Urothelium cell line (cell line): Measurements from ENCODE around the gene LCE1B.
A peak's percentile ranks its signal among the peaks of the same experiment; 100 is the strongest.

Source experiments
- DNase-seq: peaks from one replicate; pipeline ENCODE4 v3.0.0; 2011; ENCODE audit warnings: low spot score, mixed read lengths
- FAIRE-seq: peaks from 2 replicates; lab custom pipeline; 2011; peaks lifted over from hg19 to GRCh38; lab: Jason Lieb, UNC

The LCE1B gene

GRCh38 chr1:152811671-152812070, at the start of gene LCE1B:
Gene LCE1B (plus strand): TSS chr1:152811971. CDS start chr1:152812447, 476 bp downstream.
- DNase-seq = no peak
- FAIRE-seq = no peak

GRCh38 chr1:152768847-152769533, 42.8 kb upstream of the LCE1B start:
- DNase-seq (no peak), FAIRE-seq (no peak)

- no peak for FAIRE-seq
Observed at GRCh38 chr1:152770411-152770810, 41.4 kb upstream of the LCE1B start.

GRCh38 chr1:152774875-152775274, 36.9 kb upstream of the LCE1B start, which contains the start of gene LCE1F:
Gene LCE1F (plus strand): TSS chr1:152775140. CDS start chr1:152776372, 1,232 bp downstream.
- FAIRE-seq (no peak), DNase-seq (no peak)

More at GRCh38 chr1:152770411-152770810, 41.4 kb upstream of the LCE1B start:
- no peak for DNase-seq

- DNase-seq (no peak), FAIRE-seq (no peak)
Observed at GRCh38 chr1:152776361-152776760, 35.4 kb upstream of the LCE1B start.

GRCh38 chr1:152777510-152778137, 34.1 kb upstream of the LCE1B start:
- FAIRE-seq (no peak), DNase-seq (no peak)

GRCh38 chr1:152783095-152783494, 28.7 kb upstream of the LCE1B start:
- DNase-seq (no peak), FAIRE-seq (peak; percentile 37)

GRCh38 chr1:152786077-152786476, 25.7 kb upstream of the LCE1B start, which contains the start of gene LCE1E:
Gene LCE1E (plus strand): TSS chr1:152786257. CDS start chr1:152787300, 1,043 bp downstream.
- no peak for DNase-seq
- FAIRE-seq = no peak

GRCh38 chr1:152795686-152796085, 16.1 kb upstream of the LCE1B start:
- no peak for DNase-seq
- no peak for FAIRE-seq

GRCh38 chr1:152796421-152796820, 15.3 kb upstream of the LCE1B start, which contains the start of gene LCE1D:
Gene LCE1D (plus strand): TSS chr1:152796721. CDS start chr1:152797795, 1,074 bp downstream.
- DNase-seq (no peak), FAIRE-seq (no peak)

GRCh38 chr1:152801333-152801732, 10.4 kb upstream of the LCE1B start:
- no peak for FAIRE-seq
- no peak for DNase-seq

GRCh38 chr1:152806576-152806975, 5.2 kb upstream of the LCE1B start, which contains the start of gene LCE1C:
Gene LCE1C (minus strand): TSS chr1:152806651. CDS start chr1:152805478, 1,173 bp downstream.
- DNase-seq (no peak), FAIRE-seq (no peak)

GRCh38 chr1:152811050-152811449, 721 bp upstream of the LCE1B start:
- no peak for DNase-seq
- FAIRE-seq = no peak

GRCh38 chr1:152817309-152817708, 5.5 kb downstream of the LCE1B start:
- FAIRE-seq (no peak), DNase-seq (no peak)

- DNase-seq (no peak), FAIRE-seq (no peak)
Observed at GRCh38 chr1:152823294-152823693, 11.5 kb downstream of the LCE1B start.

- FAIRE-seq = no peak
Observed at GRCh38 chr1:152824964-152825363, 13.2 kb downstream of the LCE1B start.

GRCh38 chr1:152827173-152827572, 15.4 kb downstream of the LCE1B start, which contains the start of gene LCE1A:
Gene LCE1A (plus strand): TSS chr1:152827473. CDS start chr1:152827473, 0 bp downstream.
- DNase-seq = no peak
- no peak for FAIRE-seq

More at GRCh38 chr1:152824964-152825363, 13.2 kb downstream of the LCE1B start:
- DNase-seq = no peak

- DNase-seq (no peak), FAIRE-seq (no peak)
Observed at GRCh38 chr1:152836870-152837269, 25.1 kb downstream of the LCE1B start.

GRCh38 chr1:152842556-152842955, 30.8 kb downstream of the LCE1B start, which contains the start of gene LCE6A:
Gene LCE6A (plus strand): TSS chr1:152842856. CDS start chr1:152843521, 665 bp downstream.
- DNase-seq = no peak
- no peak for FAIRE-seq

- FAIRE-seq (no peak), DNase-seq (no peak)
Observed at GRCh38 chr1:152855661-152856060, 43.9 kb downstream of the LCE1B start.

- DNase-seq (no peak), FAIRE-seq (no peak)
Observed at GRCh38 chr1:152858062-152858461, 46.3 kb downstream of the LCE1B start.

- no peak for FAIRE-seq
Observed at GRCh38 chr1:152859696-152860095, 47.9 kb downstream of the LCE1B start, which contains the start of gene LCE7A. Gene LCE7A (plus strand): TSS chr1:152859996. CDS start chr1:152860698, 702 bp downstream.

More at GRCh38 chr1:152859696-152860095, 47.9 kb downstream of the LCE1B start, which contains the start of gene LCE7A:
- DNase-seq = no peak
